ENCODE data around the gene RGS12. TPM values are rescaled to one million over a fixed set of nuclear protein-coding genes. Genes with fewer than 3 reads are reported as not detected.

The RGS12 gene, protein sequence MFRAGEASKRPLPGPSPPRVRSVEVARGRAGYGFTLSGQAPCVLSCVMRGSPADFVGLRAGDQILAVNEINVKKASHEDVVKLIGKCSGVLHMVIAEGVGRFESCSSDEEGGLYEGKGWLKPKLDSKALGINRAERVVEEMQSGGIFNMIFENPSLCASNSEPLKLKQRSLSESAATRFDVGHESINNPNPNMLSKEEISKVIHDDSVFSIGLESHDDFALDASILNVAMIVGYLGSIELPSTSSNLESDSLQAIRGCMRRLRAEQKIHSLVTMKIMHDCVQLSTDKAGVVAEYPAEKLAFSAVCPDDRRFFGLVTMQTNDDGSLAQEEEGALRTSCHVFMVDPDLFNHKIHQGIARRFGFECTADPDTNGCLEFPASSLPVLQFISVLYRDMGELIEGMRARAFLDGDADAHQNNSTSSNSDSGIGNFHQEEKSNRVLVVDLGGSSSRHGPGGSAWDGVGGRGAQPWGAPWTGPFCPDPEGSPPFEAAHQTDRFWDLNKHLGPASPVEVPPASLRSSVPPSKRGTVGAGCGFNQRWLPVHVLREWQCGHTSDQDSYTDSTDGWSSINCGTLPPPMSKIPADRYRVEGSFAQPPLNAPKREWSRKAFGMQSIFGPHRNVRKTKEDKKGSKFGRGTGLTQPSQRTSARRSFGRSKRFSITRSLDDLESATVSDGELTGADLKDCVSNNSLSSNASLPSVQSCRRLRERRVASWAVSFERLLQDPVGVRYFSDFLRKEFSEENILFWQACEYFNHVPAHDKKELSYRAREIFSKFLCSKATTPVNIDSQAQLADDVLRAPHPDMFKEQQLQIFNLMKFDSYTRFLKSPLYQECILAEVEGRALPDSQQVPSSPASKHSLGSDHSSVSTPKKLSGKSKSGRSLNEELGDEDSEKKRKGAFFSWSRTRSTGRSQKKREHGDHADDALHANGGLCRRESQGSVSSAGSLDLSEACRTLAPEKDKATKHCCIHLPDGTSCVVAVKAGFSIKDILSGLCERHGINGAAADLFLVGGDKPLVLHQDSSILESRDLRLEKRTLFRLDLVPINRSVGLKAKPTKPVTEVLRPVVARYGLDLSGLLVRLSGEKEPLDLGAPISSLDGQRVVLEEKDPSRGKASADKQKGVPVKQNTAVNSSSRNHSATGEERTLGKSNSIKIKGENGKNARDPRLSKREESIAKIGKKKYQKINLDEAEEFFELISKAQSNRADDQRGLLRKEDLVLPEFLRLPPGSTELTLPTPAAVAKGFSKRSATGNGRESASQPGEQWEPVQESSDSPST (N-terminal part only)
- 1.3 TPM for polyA plus RNA-seq (2012; ENCODE audit: missing spikeins)

DNA sequence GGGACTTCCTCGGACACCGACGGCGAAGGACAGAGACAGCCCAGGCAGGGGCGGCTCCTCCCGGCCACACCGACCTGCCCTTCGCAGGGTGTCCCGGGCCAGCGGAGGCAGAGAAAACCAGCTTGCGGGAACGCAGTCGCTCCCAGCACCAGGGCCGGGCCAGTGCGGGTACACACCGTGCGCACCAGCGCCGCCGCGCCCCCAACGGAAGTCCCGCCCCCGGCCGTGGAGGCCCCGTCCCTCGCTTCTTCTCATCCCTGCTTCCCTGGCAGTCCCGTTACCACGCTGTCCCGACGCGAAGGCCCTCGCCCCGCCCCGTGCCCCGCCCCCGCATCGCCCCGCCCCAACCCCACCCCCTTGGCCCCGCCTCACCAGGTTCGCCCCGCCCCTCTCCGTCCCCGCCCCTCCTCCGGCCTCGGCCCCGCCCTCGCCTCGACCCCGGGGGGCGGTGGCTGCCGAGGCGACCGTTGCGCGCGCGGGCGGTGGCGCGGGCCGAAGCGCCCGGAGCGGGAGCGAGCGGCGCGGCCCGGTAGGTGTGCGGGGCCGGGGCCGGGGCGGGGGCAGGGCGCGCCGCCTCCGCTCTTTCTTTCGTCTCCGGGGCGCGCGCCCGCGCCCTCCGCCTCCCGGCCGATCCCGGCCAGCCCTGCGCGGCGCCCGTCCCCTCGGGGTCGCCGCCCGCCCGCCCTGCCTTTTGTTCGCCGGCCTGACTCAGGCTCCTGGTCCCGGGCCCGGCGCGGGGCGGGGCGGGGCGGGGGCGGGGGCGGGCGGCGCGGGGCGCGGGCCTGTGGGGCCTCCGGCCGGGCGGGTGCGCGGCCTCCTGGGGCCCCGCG lies at the start of gene RGS12:
Gene RGS12 (plus strand): TSS at position 451 of the 830 bp plus-strand sequence. CDS start 23,150 bp downstream, outside the sequence.
- FAIRE-seq (peak; percentile 66), DNase-seq (ENCODE audit: insufficient read length) (peak; percentile 94)
- TF ChIP-seq TAF1 (IDR thresholded peaks at IDR 0.05; ENCODE audit: borderline replicate concordance, low read depth, low read length) = no peak
- no peak for TF ChIP-seq POLR2AphosphoS5 (IDR thresholded peaks at IDR 0.05; ENCODE audit: low read depth, low read length)
- TF ChIP-seq POLR2A (IDR thresholded peaks at IDR 0.05; ENCODE audit: low read depth, low read length) = no peak

DNA sequence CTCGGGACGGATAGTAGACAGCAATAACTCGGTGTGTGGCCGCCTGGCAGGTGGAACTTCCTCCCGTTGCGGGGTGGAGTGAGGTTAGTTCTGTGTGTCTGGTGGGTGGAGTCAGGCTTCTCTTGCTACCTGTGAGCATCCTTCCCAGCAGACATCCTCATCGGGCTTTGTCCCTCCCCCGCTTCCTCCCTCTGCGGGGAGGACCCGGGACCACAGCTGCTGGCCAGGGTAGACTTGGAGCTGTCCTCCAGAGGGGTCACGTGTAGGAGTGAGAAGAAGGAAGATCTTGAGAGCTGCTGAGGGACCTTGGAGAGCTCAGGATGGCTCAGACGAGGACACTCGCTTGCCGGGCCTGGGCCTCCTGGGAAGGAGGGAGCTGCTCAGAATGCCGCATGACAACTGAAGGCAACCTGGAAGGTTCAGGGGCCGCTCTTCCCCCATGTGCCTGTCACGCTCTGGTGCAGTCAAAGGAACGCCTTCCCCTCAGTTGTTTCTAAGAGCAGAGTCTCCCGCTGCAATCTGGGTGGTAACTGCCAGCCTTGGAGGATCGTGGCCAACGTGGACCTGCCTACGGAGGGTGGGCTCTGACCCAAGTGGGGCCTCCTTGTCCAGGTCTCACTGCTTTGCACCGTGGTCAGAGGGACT lies 49.6 kb upstream of the RGS12 start:
- TF ChIP-seq POLR2A (IDR thresholded peaks at IDR 0.05; ENCODE audit: low read depth, low read length) = no peak

DNA sequence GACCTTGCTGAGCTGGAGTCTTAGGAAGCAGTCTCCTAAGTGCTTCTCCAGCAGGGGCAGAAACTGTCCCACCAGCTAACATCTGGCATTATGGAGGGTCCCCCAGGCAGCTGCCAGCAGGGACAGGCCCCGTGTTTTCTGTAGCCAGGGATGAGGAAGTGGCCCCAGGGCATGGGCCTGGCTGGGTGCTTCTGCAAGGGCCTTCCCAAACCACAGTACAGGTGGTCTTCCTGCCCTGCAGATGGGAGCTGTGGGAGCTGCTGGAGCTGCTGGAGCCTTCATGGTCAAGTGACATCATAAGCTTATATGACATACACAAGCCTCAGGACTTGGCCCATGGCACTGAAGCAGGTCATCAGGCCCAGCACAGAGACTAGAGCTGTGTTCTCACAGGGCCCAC lies 48.8 kb upstream of the RGS12 start:
- DNase-seq (ENCODE audit: insufficient read length) = no peak
- TF ChIP-seq POLR2A (IDR thresholded peaks at IDR 0.05; ENCODE audit: low read depth, low read length) (no peak), TAF1 (IDR thresholded peaks at IDR 0.05; ENCODE audit: borderline replicate concordance, low read depth, low read length) (no peak), POLR2AphosphoS5 (IDR thresholded peaks at IDR 0.05; ENCODE audit: low read depth, low read length) (0 out of 2 replicates have a peak, but pooled peaks have one; percentile 10)
- FAIRE-seq = no peak

More for the DNA sequence above, 49.6 kb upstream of the RGS12 start:
- FAIRE-seq (no peak), DNase-seq (ENCODE audit: insufficient read length) (no peak)

DNA sequence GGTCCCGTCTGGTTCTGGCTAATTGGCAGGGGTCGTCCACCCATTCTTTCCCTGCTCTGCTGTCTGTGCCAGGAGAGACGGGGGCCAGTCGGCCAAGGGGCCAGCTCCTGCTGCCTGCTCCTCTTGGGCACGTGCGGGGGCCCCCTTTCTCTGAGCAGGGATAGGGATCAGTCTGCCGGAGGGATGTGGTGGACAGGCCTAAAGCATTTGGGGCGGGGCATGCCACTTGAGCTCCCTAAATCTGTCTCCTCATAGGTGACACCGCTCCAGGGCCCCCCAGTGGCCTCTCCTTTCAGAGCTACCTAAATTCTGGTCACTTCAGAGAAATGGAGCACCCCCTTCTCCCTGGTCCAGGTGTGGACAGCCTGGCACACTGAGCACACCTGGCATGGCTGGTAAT lies 48.1 kb upstream of the RGS12 start:
- no peak for FAIRE-seq
- TF ChIP-seq TAF1 (IDR thresholded peaks at IDR 0.05; ENCODE audit: borderline replicate concordance, low read depth, low read length) (no peak), POLR2AphosphoS5 (IDR thresholded peaks at IDR 0.05; ENCODE audit: low read depth, low read length) (0 out of 2 replicates have a peak, but pooled peaks have one; percentile 9), POLR2A (IDR thresholded peaks at IDR 0.05; ENCODE audit: low read depth, low read length) (no peak)
- no peak for DNase-seq (ENCODE audit: insufficient read length)

DNA sequence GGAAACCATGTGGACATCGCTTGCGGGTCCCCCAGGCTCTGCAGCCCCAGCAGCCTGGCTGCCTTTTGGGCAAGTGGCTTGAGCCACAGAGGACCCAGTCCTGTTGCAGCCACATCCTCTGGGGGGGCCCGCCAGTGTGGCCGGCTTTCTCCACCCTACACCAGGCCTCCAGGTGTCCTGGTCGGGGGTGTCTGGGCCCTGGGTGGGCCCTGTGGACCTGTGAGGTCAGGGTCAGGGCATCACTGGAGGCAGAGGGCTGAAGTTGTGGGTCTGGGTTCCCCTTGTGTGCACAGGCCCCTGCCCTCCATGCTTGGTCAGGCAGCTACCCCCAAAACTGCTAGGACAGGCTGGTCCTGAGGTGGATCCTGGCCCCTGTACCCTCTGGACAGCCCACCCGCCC lies 47.1 kb upstream of the RGS12 start:
- TF ChIP-seq TAF1 (IDR thresholded peaks at IDR 0.05; ENCODE audit: borderline replicate concordance, low read depth, low read length) (no peak), POLR2A (IDR thresholded peaks at IDR 0.05; ENCODE audit: low read depth, low read length) (no peak), POLR2AphosphoS5 (IDR thresholded peaks at IDR 0.05; ENCODE audit: low read depth, low read length) (no peak)
- no peak for FAIRE-seq

DNA sequence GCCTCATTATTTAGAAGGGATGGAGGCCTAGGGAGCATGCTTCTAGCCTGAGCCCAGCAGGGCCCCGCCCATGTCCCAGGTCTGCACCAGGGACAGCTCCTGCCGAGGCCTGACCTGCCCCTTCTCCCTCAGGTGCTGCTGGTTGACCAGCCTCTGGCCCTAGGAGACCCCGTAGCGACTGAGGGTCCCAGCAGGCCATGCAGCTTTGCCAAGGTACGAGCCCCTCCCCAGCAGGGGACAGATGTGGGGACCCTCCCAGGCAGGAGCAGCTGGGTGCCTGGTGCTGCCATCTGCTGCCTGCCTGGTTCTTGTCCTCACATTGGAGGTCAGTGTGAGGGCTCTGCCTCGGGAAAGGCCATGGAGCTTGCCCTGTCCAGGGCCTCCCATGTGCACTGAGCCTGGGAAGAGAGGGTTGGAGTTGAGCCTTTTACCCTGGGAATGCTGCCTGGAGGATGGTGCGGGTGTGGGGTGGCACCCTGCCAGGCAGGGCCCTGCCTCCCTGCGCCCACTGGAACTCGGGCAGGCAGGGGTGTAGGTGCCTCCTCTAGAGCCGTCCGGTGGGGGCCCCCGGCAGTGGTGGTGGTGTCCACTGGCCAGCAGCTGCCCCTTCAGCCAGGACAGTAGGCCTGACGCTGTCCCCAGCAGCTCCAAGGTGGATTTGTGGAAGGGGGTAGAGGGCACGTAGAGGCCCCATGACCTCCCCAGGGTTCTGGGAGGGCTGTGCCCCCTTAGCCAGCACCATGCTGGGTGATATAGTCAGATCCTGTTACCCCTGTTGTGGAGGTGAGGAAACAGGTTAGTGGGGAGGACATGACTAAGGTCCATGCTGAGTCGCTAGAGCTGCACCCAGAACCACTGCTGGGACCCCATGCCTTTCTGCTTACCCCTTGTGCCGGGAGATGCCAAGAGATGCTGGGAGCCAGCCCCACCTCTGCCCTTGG lies 46.1 kb upstream of the RGS12 start:
- TF ChIP-seq POLR2A (IDR thresholded peaks at IDR 0.05; ENCODE audit: low read depth, low read length) (no peak), TAF1 (IDR thresholded peaks at IDR 0.05; ENCODE audit: borderline replicate concordance, low read depth, low read length) (no peak), POLR2AphosphoS5 (IDR thresholded peaks at IDR 0.05; ENCODE audit: low read depth, low read length) (no peak)
- DNase-seq (ENCODE audit: insufficient read length) (no peak), FAIRE-seq (no peak)

More for the DNA sequence above, 47.1 kb upstream of the RGS12 start:
- DNase-seq (ENCODE audit: insufficient read length) = no peak

DNA sequence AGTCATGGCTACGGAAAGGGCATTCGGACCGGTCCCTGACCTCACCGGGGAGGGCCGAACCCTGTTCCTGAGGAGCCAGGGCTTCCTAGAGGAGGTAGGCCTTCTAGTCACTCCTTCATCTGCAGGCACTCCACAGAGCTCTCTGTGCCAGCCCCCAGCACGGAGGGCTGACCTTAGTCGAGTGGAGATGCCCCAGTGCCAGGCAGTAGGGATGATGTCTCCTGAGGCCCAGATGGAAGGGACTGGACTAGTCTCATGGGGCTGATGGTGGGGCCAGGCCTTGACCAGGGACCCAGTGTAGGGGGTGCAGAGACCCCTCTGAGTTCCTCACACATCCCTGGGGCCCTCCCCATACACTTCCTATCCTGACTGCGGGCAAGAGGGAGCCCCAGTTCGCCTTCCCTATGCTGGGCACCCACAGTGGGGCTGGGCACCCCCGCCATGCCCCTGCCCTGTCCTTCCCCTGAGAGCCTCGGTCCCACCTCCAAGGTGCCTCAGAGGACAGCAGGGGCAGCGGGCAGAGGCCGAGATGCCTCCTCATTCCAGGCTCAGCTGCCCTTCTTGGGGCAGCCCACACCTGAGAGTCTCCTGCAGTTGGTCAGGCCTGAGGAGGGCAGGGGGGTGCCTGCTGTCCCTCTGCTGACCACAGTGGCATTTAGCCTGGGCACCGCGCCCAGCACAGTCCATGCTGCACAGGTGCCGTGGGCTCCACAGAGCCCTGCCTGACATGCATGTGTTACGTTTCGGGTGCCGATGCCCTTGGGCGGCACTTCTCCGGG lies 45.2 kb upstream of the RGS12 start:
- no peak for DNase-seq (ENCODE audit: insufficient read length)
- no peak for FAIRE-seq
- TF ChIP-seq TAF1 (IDR thresholded peaks at IDR 0.05; ENCODE audit: borderline replicate concordance, low read depth, low read length) (no peak), POLR2A (IDR thresholded peaks at IDR 0.05; ENCODE audit: low read depth, low read length) (no peak), POLR2AphosphoS5 (IDR thresholded peaks at IDR 0.05; ENCODE audit: low read depth, low read length) (no peak)

DNA sequence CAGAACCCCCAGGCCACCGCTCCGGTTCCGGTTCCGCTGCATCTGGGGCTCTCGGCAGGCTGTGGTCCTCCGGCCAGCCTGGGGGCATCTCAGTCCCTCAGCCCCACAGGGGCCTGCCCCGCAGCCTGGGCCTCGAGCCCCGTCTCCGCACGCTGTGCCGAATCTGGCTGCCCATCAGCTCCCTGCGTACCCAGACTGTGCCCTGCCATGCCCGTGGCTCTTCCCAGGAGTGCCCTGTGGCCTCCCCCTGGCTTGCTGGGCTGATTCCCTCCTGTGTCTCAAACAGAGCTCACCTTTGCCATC lies 44.7 kb upstream of the RGS12 start:
- TF ChIP-seq POLR2AphosphoS5 (IDR thresholded peaks at IDR 0.05; ENCODE audit: low read depth, low read length) = no peak
- no peak for TF ChIP-seq TAF1 (IDR thresholded peaks at IDR 0.05; ENCODE audit: borderline replicate concordance, low read depth, low read length)
- FAIRE-seq = no peak
- DNase-seq (ENCODE audit: insufficient read length) = no peak
